ENCODE data around the gene NUP98.

- TF ChIP-seq CTCF (IDR thresholded peaks at IDR 0.05 in 2 of 3, conservative IDR thresholded peaks at IDR 0.05 in 1 of 3; ENCODE audit: control insufficient read depth in 2 of 3, extremely low read depth in 1 of 3, insufficient read depth in 1 of 3, low read depth in 3 of 3, low read length in 3 of 3) (no peak), YBX1 (IDR thresholded peaks at IDR 0.05) (no peak), POLR2A (IDR thresholded peaks at IDR 0.05; ENCODE audit: low read depth, low read length) (no peak), RAD21 (IDR thresholded peaks at IDR 0.05; ENCODE audit: insufficient read depth, low read depth, low read length) (no peak), RUNX3 (IDR thresholded peaks at IDR 0.05; ENCODE audit: low read length) (no peak), ZSCAN29 (IDR thresholded peaks at IDR 0.05) (no peak), ATF2 (IDR thresholded peaks at IDR 0.05; ENCODE audit: low read length) (no peak), NBN (IDR thresholded peaks at IDR 0.05) (no peak), KAT2A (conservative IDR thresholded peaks at IDR 0.05; ENCODE audit: control insufficient read depth, low read depth, low read length) (no peak), ZNF274 (IDR thresholded peaks at IDR 0.05; ENCODE audit: insufficient read depth, insufficient read length) (no peak), ZZZ3 (IDR thresholded peaks at IDR 0.05; ENCODE audit: control insufficient read depth, insufficient read length, low read depth) (no peak), ZBTB33 (IDR thresholded peaks at IDR 0.05) (no peak)
These were observed 75.3 kb downstream of the NUP98 start for GRCh38 chr11:3722100-3722499.

Measured in GM12878 (cell line).